ENCODE data around the gene CBLC.

The CBLC gene, protein sequence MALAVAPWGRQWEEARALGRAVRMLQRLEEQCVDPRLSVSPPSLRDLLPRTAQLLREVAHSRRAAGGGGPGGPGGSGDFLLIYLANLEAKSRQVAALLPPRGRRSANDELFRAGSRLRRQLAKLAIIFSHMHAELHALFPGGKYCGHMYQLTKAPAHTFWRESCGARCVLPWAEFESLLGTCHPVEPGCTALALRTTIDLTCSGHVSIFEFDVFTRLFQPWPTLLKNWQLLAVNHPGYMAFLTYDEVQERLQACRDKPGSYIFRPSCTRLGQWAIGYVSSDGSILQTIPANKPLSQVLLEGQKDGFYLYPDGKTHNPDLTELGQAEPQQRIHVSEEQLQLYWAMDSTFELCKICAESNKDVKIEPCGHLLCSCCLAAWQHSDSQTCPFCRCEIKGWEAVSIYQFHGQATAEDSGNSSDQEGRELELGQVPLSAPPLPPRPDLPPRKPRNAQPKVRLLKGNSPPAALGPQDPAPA

DNA sequence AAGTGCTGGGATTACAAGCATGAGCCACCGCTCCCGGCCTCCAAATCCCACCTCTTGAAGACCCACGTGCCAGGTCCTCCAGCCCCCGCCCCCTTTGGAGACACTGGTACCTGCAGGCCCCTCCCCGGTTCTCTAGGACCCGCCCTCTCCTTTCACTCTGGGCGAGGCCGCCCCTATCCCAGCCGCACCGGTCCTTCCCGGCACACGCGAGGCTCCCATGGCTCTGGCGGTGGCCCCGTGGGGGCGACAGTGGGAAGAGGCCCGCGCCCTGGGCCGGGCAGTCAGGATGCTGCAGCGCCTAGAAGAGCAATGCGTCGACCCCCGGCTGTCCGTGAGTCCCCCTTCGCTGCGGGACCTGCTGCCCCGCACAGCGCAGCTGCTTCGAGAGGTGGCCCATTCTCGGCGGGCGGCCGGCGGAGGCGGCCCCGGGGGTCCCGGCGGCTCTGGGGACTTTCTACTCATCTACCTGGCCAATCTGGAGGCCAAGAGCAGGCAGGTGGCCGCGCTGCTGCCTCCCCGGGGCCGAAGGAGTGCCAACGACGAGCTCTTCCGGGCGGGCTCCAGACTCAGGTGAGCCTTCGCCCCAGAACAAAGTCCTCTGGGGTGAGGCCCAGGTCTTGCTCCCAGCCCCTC lies at the start of gene CBLC:
Gene CBLC, plus strand, starts transcription at position 176 of the 633 bp plus-strand sequence. Its CDS starts 42 bp downstream, at position 218.
- no peak for TF ChIP-seq GATA3 (IDR thresholded peaks at IDR 0.05; ENCODE audit: low read depth, low read length)
- TF ChIP-seq GATA2 (IDR thresholded peaks at IDR 0.05; ENCODE audit: low read depth, low read length): no peak

DNA sequence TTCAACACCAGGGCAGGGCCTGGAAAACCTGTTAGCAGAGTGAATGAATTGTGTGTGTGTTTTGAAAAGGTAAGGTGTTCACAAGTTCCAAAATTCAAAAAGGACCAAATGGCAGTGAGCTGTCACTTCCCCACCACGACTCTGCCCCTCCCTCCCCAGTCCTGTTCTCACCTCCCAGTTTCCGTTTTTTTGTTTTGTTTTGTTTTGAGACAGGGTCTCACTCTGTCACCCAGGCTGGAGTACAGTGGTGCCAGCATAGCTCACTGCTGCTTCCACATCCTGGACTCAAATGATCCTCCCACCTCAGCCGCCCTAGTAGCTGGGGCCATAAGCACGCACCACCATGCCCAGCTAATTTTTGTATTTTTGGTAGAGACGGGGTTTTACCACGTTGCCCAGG lies 49.5 kb upstream of the CBLC start:
- no peak for TF ChIP-seq GATA3 (IDR thresholded peaks at IDR 0.05; ENCODE audit: low read depth, low read length)
- no peak for TF ChIP-seq GATA2 (IDR thresholded peaks at IDR 0.05; ENCODE audit: low read depth, low read length)

DNA sequence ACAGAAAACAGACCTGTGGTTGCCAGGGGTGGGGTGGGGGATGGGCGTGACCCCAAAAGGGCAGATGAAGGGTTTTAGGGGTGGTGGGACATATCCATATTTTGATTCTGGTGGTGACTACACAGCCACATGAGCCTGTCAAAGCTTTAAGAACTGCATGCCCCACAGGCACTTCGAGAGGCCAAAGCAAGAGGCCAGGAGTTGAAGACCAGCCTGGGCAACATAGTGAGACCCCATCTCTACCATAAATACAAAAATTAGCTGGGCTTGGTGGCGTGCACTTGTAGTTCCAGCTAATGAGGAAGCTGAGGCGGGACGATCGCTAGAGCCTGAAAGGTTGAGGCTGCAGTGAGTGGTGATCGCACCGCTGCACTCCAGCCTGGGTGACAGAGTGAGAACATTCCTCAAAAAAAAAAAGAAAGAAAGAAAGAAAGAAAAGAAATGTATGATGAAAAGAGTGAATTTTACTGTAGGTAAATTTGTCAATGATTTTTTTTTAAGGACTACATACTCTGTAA lies 48.1 kb upstream of the CBLC start:
- TF ChIP-seq GATA3 (IDR thresholded peaks at IDR 0.05; ENCODE audit: low read depth, low read length): no peak
- no peak for TF ChIP-seq GATA2 (IDR thresholded peaks at IDR 0.05; ENCODE audit: low read depth, low read length)

DNA sequence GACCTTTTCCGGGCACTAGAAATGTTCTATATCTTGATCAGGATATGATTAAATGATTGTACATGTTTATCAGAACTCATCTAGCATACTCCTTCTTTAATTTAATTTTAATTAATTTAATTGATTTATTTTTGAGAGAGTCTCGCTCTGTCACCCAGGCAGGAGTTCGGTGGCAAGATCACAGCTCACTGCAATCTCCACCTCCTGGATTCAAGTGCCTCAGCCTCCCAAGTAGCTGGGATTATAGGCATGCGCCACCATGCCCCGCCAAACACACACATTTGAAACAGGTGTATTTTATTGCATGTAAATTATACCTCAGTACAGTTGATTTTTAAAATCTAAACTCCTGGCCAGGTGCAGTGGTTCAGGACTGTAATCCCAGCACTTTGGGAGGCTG lies 46.6 kb upstream of the CBLC start:
- TF ChIP-seq GATA3 (IDR thresholded peaks at IDR 0.05; ENCODE audit: low read depth, low read length) (no peak), GATA2 (IDR thresholded peaks at IDR 0.05; ENCODE audit: low read depth, low read length) (no peak)

DNA sequence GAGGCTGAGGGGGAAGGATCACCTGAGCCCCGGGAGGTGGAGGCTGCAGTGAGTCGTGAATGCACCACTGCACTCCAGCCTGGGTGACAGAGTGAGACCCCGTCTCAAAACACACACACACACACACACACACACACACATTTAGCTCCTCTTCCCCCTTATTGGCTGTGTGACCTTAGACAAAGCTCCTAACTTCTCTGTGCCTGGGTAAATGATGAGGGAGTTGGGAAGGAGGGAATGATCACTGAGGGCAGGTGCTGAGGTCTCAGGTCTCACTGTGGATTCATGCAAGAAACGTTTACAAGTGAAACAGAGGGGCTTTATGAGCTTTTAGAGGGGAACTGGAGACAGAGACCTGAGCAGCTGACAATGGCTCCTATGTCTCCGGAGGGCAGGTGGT lies 46.1 kb upstream of the CBLC start:
- no peak for TF ChIP-seq GATA3 (IDR thresholded peaks at IDR 0.05; ENCODE audit: low read depth, low read length)
- TF ChIP-seq GATA2 (IDR thresholded peaks at IDR 0.05; ENCODE audit: low read depth, low read length): no peak

DNA sequence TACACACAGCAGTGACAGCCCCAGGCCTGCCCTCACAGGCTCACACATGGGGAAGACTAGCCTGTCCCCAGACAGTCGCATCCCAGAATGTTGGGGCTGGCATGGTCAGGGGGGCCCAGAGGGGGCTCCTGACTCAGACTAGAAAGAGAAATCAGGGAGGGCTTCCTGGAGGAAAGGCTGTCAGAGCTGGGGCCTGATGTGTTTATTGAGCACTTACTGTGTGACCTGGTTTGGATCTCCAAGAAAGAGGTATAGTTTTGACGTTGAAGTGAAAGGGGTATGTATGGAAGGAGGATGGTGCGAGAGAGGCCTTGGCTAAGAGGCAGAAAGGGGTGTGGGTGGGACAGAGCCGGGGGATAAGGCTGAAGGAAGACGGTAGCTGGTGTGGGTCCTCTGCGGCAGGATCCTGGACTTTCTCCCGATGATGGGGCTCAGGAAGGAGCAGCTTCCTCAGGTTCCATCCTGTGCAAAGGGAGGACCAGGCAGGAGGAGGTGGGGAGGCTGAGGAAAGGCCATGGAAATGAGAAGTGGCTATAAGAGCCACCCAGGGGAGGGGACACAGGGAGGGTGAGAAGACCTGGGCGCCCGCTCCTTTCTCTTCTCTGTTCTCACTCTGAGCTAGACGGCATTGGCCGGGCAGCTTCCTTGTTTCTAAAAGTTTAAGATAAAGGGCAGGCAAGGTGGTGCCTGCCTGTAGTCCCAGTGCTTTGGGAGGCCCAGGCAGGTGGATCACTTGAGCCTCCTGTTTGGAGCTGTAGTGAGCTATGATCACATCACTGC lies 45.3 kb upstream of the CBLC start:
- TF ChIP-seq GATA3 (IDR thresholded peaks at IDR 0.05; ENCODE audit: low read depth, low read length) (no peak), GATA2 (IDR thresholded peaks at IDR 0.05; ENCODE audit: low read depth, low read length) (no peak)

DNA sequence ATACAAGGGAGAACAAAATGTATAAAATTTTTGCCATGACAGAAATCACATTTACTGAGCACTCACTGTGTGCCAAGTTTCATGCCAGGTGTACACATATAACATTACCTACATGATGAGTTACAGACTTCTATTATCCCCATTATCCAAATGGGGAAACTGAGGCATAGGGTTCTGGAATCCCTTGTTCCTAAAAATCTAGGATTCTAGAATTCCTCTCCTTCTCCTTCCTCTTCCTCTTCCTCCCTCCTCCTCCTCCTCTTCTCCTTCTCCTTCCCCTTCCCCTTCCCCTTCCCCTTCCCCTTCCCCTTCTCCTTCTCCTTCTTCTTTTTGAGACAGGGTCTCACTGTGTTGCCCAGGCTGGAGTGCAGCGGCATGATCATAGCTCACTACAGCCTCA lies 43.3 kb upstream of the CBLC start:
- no peak for TF ChIP-seq GATA2 (IDR thresholded peaks at IDR 0.05; ENCODE audit: low read depth, low read length)
- no peak for TF ChIP-seq GATA3 (IDR thresholded peaks at IDR 0.05; ENCODE audit: low read depth, low read length)

DNA sequence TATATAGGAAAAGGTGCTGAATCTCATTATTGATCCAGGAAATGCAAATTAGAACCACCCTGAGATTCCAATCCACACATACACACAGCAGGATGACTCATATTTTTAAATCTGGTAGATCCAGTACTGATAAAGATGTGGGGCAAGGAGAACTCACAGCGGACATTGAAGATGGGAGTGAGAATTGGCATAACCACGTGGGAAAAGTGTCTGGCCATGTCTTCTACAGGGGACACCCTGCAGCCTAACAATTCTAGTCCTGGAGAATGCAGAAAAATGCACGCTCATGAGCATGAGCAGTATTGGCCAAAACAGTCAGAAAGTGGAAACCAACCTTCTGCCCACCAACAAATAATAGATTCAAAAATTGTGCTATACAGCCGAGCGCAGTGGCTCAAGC lies 42.7 kb upstream of the CBLC start:
- TF ChIP-seq GATA3 (IDR thresholded peaks at IDR 0.05; ENCODE audit: low read depth, low read length) (no peak), GATA2 (IDR thresholded peaks at IDR 0.05; ENCODE audit: low read depth, low read length) (no peak)

DNA sequence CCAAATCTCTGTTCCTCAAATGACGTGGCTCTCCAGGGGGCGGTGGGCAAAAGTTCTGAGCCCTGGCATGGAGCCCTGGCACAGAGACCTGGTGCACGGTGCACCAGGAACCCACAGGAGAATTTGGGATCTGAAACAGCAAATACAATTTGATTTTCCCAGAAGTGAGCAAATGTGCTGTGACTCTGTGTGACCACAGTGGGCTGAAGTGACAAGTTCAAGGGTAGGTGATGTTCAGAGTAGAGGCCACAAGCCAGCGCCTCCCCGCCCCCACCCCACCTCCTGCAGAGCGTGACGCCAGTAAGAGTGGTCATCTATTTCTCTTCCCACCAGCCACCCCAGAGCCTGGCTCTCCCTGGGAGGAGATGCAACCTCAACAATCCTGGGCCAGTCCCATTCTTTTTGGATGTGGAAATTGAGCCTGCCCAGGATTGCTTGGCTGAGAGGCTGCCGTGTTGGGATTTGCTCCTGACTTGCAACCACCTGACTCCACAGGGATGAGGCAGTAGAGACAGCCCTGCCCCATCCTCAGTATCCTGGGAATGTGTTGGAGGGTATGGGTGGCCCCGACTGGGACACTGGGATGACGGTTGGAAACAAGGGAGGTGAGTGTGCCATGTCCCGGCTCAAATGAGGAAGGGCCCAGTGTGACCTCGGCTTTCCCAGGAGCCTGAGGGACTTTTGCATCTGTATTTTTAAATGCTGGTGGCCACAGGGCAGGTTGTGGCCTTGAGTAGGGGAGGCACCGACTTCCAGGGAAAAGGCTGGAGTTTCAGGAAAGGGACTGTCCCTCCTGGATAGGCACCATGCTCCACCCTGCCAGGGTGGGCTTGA lies 40.2 kb upstream of the CBLC start:
- no peak for TF ChIP-seq GATA2 (IDR thresholded peaks at IDR 0.05; ENCODE audit: low read depth, low read length)
- no peak for TF ChIP-seq GATA3 (IDR thresholded peaks at IDR 0.05; ENCODE audit: low read depth, low read length)

DNA sequence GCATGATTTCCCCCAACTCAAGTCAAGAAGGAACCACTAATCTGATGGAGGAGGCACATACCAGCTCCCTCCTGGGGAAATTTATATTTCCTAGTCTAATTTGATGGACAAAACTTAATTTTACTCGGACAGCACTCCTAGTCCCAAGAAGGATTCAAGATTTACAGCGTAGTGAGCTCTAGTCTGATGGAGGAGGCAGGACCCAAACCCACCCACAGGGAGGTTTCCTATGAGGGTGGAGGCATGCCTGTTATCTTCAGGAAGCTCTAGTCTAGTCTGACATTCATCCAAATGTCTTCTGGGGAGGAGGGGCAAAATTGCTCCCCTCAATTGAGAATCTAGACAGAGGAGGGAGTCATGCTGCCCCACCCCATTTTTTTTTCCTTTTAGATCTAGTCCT lies 39.6 kb upstream of the CBLC start:
- TF ChIP-seq GATA2 (IDR thresholded peaks at IDR 0.05; ENCODE audit: low read depth, low read length) (no peak), GATA3 (IDR thresholded peaks at IDR 0.05; ENCODE audit: low read depth, low read length) (no peak)

DNA sequence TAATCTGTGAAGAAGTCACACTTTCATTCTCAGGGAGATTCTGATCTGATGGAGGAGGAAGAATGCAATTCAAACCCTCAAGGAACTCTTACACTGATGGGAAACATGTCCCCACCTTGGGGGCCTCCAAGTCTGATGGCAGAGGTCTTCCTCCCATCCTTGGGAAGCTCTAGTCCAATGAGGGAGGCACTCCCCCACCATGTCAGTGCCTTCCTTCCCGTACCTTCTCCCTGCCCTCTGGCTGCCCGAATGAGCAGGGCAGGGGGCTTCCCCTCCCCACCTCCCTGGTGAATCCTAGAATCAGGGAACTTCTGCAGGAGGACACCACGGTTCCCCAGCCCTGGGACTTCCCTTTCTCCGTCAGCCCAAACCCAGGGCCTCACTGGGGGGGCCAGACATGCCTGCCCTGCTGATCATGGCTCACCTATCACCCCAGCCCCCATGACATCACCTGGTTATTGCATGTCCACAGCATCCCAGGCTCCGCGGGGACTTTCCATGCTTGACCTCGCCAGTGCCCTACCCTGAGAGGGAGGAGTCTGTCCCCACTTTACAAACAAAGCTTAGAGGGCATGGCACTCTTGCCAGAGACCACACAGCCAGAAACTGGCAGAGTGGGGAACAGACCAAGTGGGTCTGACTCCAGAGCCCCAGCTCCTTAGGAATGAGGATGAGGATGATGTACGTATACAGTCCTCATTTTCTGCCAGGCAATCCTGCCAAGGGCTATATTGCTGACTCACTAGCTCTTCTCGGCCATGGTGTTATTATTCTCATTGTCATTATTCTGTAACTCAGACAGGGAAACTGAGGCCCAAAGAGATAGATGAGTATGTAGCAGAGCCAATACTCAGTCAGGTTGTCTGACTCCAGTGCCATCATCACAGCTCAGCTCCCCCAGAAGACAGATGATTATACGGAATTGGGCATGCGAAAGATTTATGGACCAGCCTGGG lies 38.8 kb upstream of the CBLC start:
- no peak for TF ChIP-seq GATA3 (IDR thresholded peaks at IDR 0.05; ENCODE audit: low read depth, low read length)
- no peak for TF ChIP-seq GATA2 (IDR thresholded peaks at IDR 0.05; ENCODE audit: low read depth, low read length)

DNA sequence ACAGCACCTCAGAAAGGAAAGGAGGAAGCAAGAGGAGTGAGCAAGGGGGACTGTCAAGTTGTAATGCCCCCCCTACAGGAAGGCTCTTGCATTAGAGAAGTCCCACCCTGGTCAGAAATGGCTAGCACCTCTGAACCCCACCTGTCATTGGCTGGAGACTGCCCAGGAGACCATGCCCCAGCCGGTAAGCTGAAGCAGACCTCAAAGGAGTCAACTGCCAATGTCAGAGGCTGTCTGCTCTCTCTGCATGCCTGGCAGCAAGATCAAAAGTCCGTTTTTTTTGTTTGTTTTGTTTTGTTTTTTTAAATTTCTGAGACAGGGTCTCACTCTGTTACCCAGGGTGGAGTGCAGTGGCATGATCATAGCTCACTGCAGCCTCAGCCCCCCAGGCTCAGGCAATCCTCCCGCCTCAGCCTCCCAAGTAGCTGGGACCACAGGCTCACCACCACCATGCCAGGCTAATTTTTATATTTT lies 37.3 kb upstream of the CBLC start:
- TF ChIP-seq GATA2 (IDR thresholded peaks at IDR 0.05; ENCODE audit: low read depth, low read length) (no peak), GATA3 (IDR thresholded peaks at IDR 0.05; ENCODE audit: low read depth, low read length) (no peak)

All from SH-SY5Y (cell line).